IPS-NIHi7 (cell line): ENCODE results near the gene CCDC102A.
"Not testable (repeated sequence)": the region's sequence is repeated elsewhere in the genome, so short reads cannot be mapped to it uniquely, and the experiment has no call there.

Source experiments
- DNase-seq: peaks from one replicate; pipeline ENCODE4 v3.0.0; 2012; ENCODE audit warnings: mixed read lengths; ENCODE audit errors: extremely low spot score

CCDC102A gene

DNA sequence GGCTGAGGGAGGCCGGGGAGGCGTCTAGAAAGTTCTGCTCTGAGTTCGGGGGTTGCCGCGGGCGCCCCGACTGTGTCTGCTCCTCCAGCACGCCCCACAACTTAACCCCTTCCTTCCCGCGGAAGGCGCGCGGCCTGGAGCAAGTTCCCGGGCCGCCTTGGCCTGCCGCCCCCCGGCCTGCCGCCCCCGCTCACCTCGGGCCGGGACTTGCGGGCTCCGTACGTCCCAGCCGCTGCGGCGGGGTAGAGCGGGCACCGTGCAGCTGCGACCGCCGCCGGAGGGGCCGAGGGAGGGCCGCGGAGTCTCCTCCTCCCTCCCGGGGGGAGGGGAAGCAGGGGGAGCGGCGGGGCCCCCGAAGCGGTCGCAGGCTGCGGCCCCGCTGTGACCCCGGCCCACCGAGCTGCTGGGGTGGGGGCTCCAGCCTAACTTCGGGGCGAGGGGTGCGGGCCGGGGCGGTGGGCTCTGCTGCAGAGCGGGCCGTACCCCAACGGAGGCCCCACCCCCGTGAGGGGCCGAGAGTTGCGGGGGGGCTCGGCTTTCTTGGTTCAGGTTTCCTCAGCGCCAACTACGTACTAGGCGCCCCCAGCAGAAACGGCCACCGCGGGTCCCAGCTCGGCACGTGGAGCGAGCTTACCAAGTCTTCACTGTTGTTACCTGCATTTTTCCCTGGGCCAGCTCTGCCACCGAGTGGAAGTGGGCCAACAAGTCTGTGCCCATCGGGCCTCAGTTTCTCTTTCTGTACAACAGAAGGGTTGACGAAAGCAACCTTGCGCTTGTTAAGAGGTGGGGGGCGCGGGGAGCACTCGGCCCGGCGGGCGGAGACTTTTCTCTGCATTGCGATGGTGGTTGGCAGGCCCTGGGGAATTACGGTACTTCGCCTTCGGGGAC lies at the start of gene CCDC102A:
Gene CCDC102A, minus strand, starts transcription at position 266 of the 888 bp plus-strand sequence. CDS start 7,394 bp downstream, outside the sequence.
- DNase-seq: peak; percentile 68

DNA sequence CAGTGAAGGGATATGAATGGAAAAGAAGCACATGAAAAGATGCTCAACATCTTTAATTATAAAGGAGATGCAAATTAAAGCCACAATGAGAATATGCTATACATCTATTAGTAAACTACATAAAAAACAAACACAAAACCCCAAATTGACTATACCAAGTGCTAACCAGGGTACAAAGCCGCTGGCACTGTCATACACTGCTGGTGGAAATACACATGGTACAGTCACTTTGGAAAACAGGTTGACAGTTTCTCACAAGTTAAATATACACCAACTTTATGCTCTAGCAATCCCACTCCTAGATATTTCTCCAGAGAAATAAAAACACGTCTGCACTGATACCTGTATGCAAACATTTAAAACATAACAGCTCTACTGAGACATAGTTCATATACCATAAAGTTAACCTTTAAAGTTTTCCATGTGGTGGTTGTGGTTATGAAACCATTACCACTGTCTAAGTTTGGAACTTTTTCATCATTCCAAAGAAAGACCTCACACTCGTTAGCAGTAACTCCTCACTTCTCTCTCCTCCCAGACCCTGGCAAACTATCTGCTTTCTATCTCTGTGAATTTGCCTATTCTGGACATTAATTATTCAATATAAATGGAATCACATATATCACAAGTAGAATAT lies 48.8 kb upstream of the CCDC102A start:
- DNase-seq: no peak

DNA sequence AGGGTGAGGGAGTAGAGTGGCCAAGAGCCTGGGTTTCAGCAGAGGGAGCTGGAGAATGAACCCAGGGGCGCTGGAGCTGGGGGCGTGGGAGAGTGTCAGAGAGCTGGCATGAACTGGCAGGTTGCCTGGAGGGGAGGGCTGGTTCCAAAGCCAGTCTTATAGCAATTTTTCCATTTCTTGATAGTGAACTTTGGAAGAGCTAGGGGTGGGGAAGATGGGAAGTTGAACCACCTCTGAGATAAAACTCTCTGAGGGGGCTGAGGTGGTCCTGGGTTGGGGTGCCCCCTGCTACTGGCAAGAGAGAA lies 42.9 kb upstream of the CCDC102A start:
- DNase-seq: no peak

DNA sequence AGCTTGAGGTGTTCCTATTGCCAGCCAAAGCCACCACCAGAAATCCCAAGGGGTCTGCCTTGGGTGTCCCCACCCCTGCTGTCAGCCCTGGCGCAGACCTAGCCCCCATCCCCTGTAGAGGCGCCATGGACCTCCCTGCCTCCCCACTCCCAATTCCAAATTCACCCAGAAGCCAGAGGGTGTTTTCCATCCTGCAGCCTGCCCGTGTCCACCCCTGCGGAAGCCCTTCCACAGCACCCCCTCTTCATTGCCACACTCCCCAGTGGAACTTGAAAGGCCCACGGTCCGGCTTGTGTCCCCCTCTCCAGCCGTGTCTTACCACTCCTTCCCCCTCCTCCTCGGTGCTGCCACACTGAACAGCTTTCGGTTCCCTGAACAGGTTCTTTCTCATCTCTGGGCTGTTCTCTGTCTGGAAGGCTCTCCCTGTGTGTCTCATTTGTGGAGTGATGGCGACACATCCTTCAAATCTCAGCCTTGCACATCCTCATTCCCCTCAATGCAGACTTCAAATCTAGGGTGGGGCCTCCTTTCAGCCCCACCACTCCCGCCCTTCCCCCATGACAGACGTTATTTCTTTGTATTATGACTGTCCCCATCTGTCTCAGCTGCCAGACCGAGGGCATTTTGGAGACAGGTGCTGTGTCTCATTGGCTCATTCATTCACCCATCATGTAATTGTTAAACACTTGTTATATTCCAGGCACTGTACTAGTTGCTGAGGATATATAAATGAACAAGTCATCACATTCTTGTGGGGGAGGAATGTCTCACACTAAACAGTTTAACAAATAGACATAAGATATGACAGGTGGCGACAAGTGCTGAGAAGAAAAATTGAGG lies 42.4 kb upstream of the CCDC102A start:
- no peak for DNase-seq

DNA sequence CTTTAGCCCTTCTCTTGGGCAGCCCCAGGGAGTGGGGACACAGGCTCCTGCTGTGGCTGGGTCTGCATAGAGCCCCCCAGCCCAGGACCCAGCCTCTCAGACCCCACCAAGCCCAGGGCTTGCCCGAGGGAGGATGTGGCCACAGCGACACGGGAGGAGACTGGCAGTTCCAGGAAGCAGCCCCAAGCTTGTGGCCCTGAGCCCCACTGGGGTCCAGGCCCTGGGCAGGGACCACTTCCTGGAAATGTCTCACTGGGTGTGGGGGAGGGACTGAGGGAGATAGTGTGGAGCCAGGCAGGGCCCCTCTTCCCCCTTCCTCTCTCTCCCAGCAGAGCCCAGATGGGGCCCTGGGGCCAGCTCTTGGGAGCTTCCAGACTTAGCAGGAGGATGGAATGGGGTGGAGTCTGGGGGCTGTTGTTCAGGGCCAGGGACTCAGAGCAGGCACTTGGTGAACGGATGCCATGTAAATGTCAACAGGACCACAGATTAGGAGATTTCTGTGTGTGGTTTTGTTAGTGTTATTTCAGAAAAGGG lies 41.4 kb upstream of the CCDC102A start:
- DNase-seq: peak; percentile 8

GRCh38 chr16:57577214-57577613 lies 40.8 kb upstream of the CCDC102A start:
- DNase-seq: no peak

DNA sequence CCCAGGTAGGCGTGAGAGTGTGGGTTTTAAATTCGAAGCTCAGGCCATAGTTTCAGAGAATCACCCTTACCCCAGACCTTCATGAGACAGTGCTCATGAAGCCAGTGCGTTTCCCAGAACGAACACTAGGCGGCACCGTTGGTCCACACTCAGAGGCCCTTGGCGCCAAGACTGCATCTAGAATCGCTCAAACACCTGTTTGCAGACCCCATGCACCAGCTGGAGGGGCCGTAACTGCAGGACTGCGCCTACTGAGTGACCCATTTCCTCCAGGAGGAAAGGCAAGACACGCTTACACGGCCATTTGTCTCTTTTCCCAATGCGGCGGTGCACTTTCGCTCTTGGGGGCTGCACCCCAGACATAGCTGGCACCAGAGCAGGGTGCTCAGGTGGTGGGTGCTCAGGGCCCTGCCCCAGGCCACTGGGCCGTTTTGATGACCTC lies 40.1 kb upstream of the CCDC102A start:
- DNase-seq: peak; percentile 86

GRCh38 chr16:57575468-57576277 lies 39.3 kb upstream of the CCDC102A start:
- no peak for DNase-seq

DNA sequence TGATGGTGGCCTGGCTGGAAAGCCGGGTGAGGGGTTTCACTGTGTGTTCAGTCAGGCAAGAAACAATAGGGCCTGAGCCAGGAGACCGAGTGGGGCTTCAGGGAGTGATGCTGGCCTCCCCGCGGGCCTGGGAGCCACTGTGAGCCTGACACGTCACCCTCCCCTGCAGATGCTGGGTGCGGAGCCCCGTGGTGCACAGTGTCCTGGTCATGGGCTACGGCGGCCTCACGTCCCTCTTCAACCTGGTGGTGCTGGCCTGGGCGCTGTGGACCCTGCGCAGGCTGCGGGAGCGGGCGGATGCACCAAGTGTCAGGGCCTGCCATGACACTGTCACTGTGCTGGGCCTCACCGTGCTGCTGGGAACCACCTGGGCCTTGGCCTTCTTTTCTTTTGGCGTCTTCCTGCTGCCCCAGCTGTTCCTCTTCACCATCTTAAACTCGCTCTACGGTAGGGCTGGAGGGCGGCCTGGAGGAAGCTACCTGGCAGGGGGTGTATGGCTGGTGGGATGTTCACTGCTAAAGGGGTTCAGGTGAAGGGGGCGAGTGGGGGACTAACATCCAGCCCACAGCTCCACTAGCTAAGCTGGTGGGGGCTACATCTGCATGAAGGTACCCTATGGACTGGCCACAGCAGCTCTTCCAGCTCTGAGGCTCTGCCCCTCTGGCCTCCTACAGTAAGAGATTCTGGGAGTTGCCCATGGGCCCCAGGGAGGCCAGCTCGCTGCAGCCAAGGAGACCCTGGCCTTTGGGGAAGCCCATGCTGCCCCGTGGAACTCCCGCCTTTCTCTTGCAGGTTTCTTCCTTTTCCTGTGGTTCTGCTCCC lies 38.5 kb upstream of the CCDC102A start:
- DNase-seq: no peak

- no peak for DNase-seq
Measured at GRCh38 chr16:57574086-57574485, 37.7 kb upstream of the CCDC102A start.

GRCh38 chr16:57572978-57573728 lies 36.8 kb upstream of the CCDC102A start:
- no peak for DNase-seq

- DNase-seq: no peak
Measured at GRCh38 chr16:57571098-57571497, 34.7 kb upstream of the CCDC102A start.

GRCh38 chr16:57570301-57571070 lies 34.1 kb upstream of the CCDC102A start:
- no peak for DNase-seq

DNA sequence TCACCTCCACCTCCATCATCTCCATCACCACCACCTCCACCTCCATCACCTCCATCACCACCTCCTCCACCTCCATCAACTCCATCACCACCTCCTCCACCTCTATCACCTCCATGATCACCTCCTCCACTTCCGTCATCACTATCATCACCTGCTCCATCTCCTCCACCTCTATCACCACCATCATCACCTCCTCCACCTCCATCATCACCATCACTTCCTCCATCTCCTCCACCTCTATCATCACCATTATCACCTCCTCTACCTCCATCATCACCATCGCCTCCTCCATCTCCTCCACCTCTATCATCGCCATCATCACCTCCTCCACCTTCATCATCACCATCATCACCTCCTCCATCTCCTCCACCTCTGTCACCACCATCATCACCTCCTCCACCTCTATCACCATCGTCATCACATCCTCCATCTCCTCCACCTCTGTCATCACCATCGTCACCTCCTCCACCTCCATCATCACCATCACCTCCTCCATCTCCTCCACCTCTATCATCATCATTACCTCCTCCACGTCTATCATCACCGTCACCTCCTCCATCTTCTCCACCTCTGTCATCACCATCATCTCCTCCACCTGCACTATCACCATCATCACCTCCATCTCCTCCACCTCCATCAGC lies 33.1 kb upstream of the CCDC102A start:
- DNase-seq: no peak

GRCh38 chr16:57568772-57569171 lies 32.4 kb upstream of the CCDC102A start:
- not testable (repeated sequence) for DNase-seq

DNA sequence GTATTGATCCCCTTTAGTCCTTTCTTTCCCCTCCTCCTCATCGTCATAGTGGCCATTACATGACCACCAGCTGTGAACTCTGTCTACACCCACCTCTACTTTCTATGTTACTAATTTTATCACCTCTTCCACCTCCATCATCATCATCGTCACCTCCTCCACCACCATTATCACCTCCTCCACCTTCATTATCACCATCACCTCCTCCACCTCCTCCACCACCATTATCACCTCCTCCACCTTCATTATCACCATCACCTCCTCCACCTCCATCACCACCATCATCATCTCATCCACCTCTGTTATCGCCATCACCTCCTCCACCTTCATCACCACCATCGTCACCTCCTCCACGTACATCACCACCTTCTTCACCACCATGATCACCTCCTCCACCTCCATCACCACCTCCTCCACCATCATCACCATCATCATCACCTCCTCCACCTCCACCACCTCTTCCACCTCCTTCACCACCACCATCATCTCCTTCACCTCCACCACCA lies 31.9 kb upstream of the CCDC102A start:
- DNase-seq: no peak

DNA sequence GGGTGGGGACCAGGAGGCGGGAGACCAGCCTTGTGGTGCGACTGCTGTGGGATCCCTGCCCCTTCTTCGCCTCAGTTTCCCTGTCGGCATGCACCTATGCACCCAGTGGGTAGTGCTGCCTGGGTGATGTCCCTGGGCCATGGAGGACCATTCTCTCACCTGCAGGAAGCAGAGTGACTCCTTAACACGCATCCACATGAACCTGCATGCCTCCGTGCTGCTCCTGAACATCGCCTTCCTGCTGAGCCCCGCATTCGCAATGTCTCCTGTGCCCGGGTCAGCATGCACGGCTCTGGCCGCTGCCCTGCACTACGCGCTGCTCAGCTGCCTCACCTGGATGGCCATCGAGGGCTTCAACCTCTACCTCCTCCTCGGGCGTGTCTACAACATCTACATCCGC lies 31.3 kb upstream of the CCDC102A start:
- DNase-seq: no peak

- DNase-seq: no peak
Measured at GRCh38 chr16:57566436-57566835, 30.1 kb upstream of the CCDC102A start.
